VCaP (cell line): Measurements from ENCODE around the gene OTC.

Experiments used
- H3K27ac ChIP-seq: fragments of 450-650 bp; 2 replicates; pipeline ENCODE4 v1.5.1; 2017
- CTCF ChIP-seq: fragments of 450-650 bp; conservative IDR thresholded peaks from 2 replicates; pipeline ENCODE4 v1.5.1; 2017; ENCODE audit warnings: mild to moderate bottlenecking, moderate library complexity

Gene OTC

GRCh38 chrX:38352362-38352761, at the start of gene OTC:
Gene OTC (plus strand): TSS chrX:38352604. CDS start chrX:38352697, 93 bp downstream.
- no peak for TF ChIP-seq CTCF

GRCh38 chrX:38304010-38304409, 48.4 kb upstream of the OTC start:
- peak; percentile 61 for TF ChIP-seq CTCF
- H3K27ac ChIP-seq = no peak overlapping the region

More at GRCh38 chrX:38352362-38352761, at the start of gene OTC:
- H3K27ac ChIP-seq = no peak within 1 kb of the TSS

- no peak overlapping the region for H3K27ac ChIP-seq
These were observed 46.4 kb upstream of the OTC start for GRCh38 chrX:38305971-38306370.

GRCh38 chrX:38311743-38312142, 40.7 kb upstream of the OTC start:
- H3K27ac ChIP-seq = no peak overlapping the region
- TF ChIP-seq CTCF = no peak

More at GRCh38 chrX:38305971-38306370, 46.4 kb upstream of the OTC start:
- no peak for TF ChIP-seq CTCF

- no peak for TF ChIP-seq CTCF
These were observed 40.0 kb upstream of the OTC start for GRCh38 chrX:38312436-38312835.

GRCh38 chrX:38313190-38313589, 39.2 kb upstream of the OTC start:
- no peak overlapping the region for H3K27ac ChIP-seq
- no peak for TF ChIP-seq CTCF

More at GRCh38 chrX:38312436-38312835, 40.0 kb upstream of the OTC start:
- no peak overlapping the region for H3K27ac ChIP-seq

GRCh38 chrX:38315186-38315585, 37.2 kb upstream of the OTC start:
- no peak overlapping the region for H3K27ac ChIP-seq
- no peak for TF ChIP-seq CTCF
